ENCODE data around the gene RFESD. TPM values are rescaled to one million over a fixed set of nuclear protein-coding genes. Genes with fewer than 3 reads are reported as not detected.
A peak's percentile ranks its signal among the peaks of the same experiment; 100 is the strongest.

Gene RFESD
- 4.0 TPM for polyA plus RNA-seq (2013, experiment 1 of 2)
- polyA plus RNA-seq (2013, experiment 2 of 2), result 3.6 TPM

GRCh38 chr5:95646569-95647431, at the start of gene RFESD:
RFESD (plus strand) TSS chr5:95646777; CDS start chr5:95652272, 5,495 bp downstream.
- Histone ChIP-seq H3K4me3 (ENCODE audit: low read length in 2 of 2) (peak within 1 kb of the TSS; percentile 45 to 81), H3K27ac (replicated peaks; ENCODE audit: low read length) (no peak within 1 kb of the TSS), H3K14ac (ENCODE audit: low read length) (no peak within 1 kb of the TSS), H3K9ac (ENCODE audit: low read depth, low read length, poor library complexity) (peak within 1 kb of the TSS; percentile 39), H3K79me1 (ENCODE audit: low read depth, low read length) (no peaks in the 10 kb centered on the region), H3K9me3 (replicated peaks in 1 of 2; ENCODE audit: control insufficient read depth in 2 of 2, insufficient read depth in 1 of 2, low read depth in 1 of 2, low read length in 2 of 2) (peaks cover 0 to 4% of the 10 kb centered on the region in 2 donors), H2BK12ac (ENCODE audit: low read length) (no peak within 1 kb of the TSS), H4K91ac (ENCODE audit: low read depth, low read length, poor library complexity) (no peak within 1 kb of the TSS), H3K4ac (ENCODE audit: low read length) (no peak within 1 kb of the TSS), H2BK120ac (ENCODE audit: low read depth, low read length) (no peak within 1 kb of the TSS), H3K4me1 (ENCODE audit: control insufficient read depth in 2 of 2, insufficient read depth in 1 of 2, low read depth in 1 of 2, low read length in 2 of 2) (peaks cover 0 to 3% of the 10 kb centered on the region in 2 donors), H2BK15ac (ENCODE audit: low read length) (no peak within 1 kb of the TSS), H3K23ac (ENCODE audit: low read depth, low read length, poor library complexity) (no peak within 1 kb of the TSS), H2AFZ (ENCODE audit: low read length) (peak within 1 kb of the TSS; percentile 80), H3K27me3 (ENCODE audit: control insufficient read depth in 3 of 3, insufficient read depth in 3 of 3, low read depth in 1 of 3, low read length in 3 of 3) (peaks cover 0 to 7% (median 0%) of the 10 kb centered on the region in 3 experiments), H3K18ac (ENCODE audit: low read length) (peak within 1 kb of the TSS; percentile 81), H3K4me2 (ENCODE audit: insufficient read depth, low read length, poor library complexity, severe bottlenecking) (peak within 1 kb of the TSS; percentile 67), H3K36me3 (replicated peaks in 1 of 2; ENCODE audit: control insufficient read depth in 2 of 2, insufficient read depth in 2 of 2, low read length in 2 of 2) (no peaks in the 10 kb centered on the region), H2BK5ac (ENCODE audit: low read length) (no peak within 1 kb of the TSS), H2AK5ac (ENCODE audit: low read depth, low read length) (no peak within 1 kb of the TSS), H4K8ac (ENCODE audit: low read depth, low read length) (no peak within 1 kb of the TSS)
- WGBS, 2 donors (ENCODE audit: extremely low coverage in 2 of 2, insufficient read length in 2 of 2, insufficient replicate concordance in 1 of 2), result no CpG with 5 or more reads among the region's 60 CpGs
- DNase-seq (ENCODE audit: low spot score), result peak; percentile 86

GRCh38 chr5:95599252-95599651, 47.3 kb upstream of the RFESD start:
- Histone ChIP-seq H3K9ac (ENCODE audit: low read depth, low read length, poor library complexity) (no peak overlapping the region), H3K79me1 (ENCODE audit: low read depth, low read length) (no peaks in the 10 kb centered on the region), H3K18ac (ENCODE audit: low read length) (no peak overlapping the region), H4K91ac (ENCODE audit: low read depth, low read length, poor library complexity) (no peak overlapping the region), H2BK15ac (ENCODE audit: low read length) (no peak overlapping the region), H3K4me2 (ENCODE audit: insufficient read depth, low read length, poor library complexity, severe bottlenecking) (no peak overlapping the region), H3K27ac (replicated peaks; ENCODE audit: low read length) (no peak overlapping the region), H2BK5ac (ENCODE audit: low read length) (no peak overlapping the region), H2AK5ac (ENCODE audit: low read depth, low read length) (no peak overlapping the region), H3K4me1 (ENCODE audit: control insufficient read depth in 2 of 2, insufficient read depth in 1 of 2, low read depth in 1 of 2, low read length in 2 of 2) (no peaks in the 10 kb centered on the region), H3K4ac (ENCODE audit: low read length) (no peak overlapping the region), H2BK120ac (ENCODE audit: low read depth, low read length) (no peak overlapping the region), H3K36me3 (replicated peaks in 1 of 2; ENCODE audit: control insufficient read depth in 2 of 2, insufficient read depth in 2 of 2, low read length in 2 of 2) (peaks cover 0 to 4% of the 10 kb centered on the region in 2 donors), H3K9me3 (replicated peaks in 1 of 2; ENCODE audit: control insufficient read depth in 2 of 2, insufficient read depth in 1 of 2, low read depth in 1 of 2, low read length in 2 of 2) (no peaks in the 10 kb centered on the region), H3K4me3 (ENCODE audit: low read length in 2 of 2) (no peak overlapping the region), H4K8ac (ENCODE audit: low read depth, low read length) (no peak overlapping the region), H3K14ac (ENCODE audit: low read length) (no peak overlapping the region), H3K27me3 (ENCODE audit: control insufficient read depth in 3 of 3, insufficient read depth in 3 of 3, low read depth in 1 of 3, low read length in 3 of 3) (no peaks in the 10 kb centered on the region), H2AFZ (ENCODE audit: low read length) (no peak overlapping the region), H3K23ac (ENCODE audit: low read depth, low read length, poor library complexity) (no peak overlapping the region), H2BK12ac (ENCODE audit: low read length) (no peak overlapping the region)
- no CpG with 5 or more reads among the region's 1 CpG for WGBS, 2 donors (ENCODE audit: extremely low coverage in 2 of 2, insufficient read length in 2 of 2, insufficient replicate concordance in 1 of 2)
- DNase-seq (ENCODE audit: low spot score), result no peak

GRCh38 chr5:95600557-95600956, 46.0 kb upstream of the RFESD start:
- no peak overlapping the region for H2BK15ac ChIP-seq (ENCODE audit: low read length)
- no peak overlapping the region for H3K4ac ChIP-seq (ENCODE audit: low read length)
- no peaks in the 10 kb centered on the region for H3K79me1 ChIP-seq (ENCODE audit: low read depth, low read length)
- H3K4me1 ChIP-seq (ENCODE audit: control insufficient read depth in 2 of 2, insufficient read depth in 1 of 2, low read depth in 1 of 2, low read length in 2 of 2), result no peaks in the 10 kb centered on the region
- no peak overlapping the region for H3K14ac ChIP-seq (ENCODE audit: low read length)
- H3K36me3 ChIP-seq (replicated peaks in 1 of 2; ENCODE audit: control insufficient read depth in 2 of 2, insufficient read depth in 2 of 2, low read length in 2 of 2), result peaks cover 0 to 4% of the 10 kb centered on the region in 2 donors
- no peak overlapping the region for H3K9ac ChIP-seq (ENCODE audit: low read depth, low read length, poor library complexity)
- no peak overlapping the region for H2BK5ac ChIP-seq (ENCODE audit: low read length)
- no peak overlapping the region for H3K18ac ChIP-seq (ENCODE audit: low read length)
- no peak for DNase-seq (ENCODE audit: low spot score)
- no peak overlapping the region for H2AK5ac ChIP-seq (ENCODE audit: low read depth, low read length)
- H3K27me3 ChIP-seq (ENCODE audit: control insufficient read depth in 3 of 3, insufficient read depth in 3 of 3, low read depth in 1 of 3, low read length in 3 of 3), result no peaks in the 10 kb centered on the region
- no peak overlapping the region for H3K4me2 ChIP-seq (ENCODE audit: insufficient read depth, low read length, poor library complexity, severe bottlenecking)
- H3K27ac ChIP-seq (replicated peaks; ENCODE audit: low read length), result no peak overlapping the region
- no peak overlapping the region for H4K91ac ChIP-seq (ENCODE audit: low read depth, low read length, poor library complexity)
- H3K4me3 ChIP-seq (ENCODE audit: low read length in 2 of 2), result no peak overlapping the region
- no peak overlapping the region for H2BK120ac ChIP-seq (ENCODE audit: low read depth, low read length)
- WGBS, 2 donors (ENCODE audit: extremely low coverage in 2 of 2, insufficient read length in 2 of 2, insufficient replicate concordance in 1 of 2), result no CpG with 5 or more reads among the region's 1 CpG
- H2BK12ac ChIP-seq (ENCODE audit: low read length), result no peak overlapping the region
- no peak overlapping the region for H4K8ac ChIP-seq (ENCODE audit: low read depth, low read length)
- H3K9me3 ChIP-seq (replicated peaks in 1 of 2; ENCODE audit: control insufficient read depth in 2 of 2, insufficient read depth in 1 of 2, low read depth in 1 of 2, low read length in 2 of 2), result no peaks in the 10 kb centered on the region
- H3K23ac ChIP-seq (ENCODE audit: low read depth, low read length, poor library complexity), result no peak overlapping the region
- no peak overlapping the region for H2AFZ ChIP-seq (ENCODE audit: low read length)

- H3K23ac ChIP-seq (ENCODE audit: low read depth, low read length, poor library complexity), result no peak overlapping the region
- no peak overlapping the region for H2BK15ac ChIP-seq (ENCODE audit: low read length)
- no peaks in the 10 kb centered on the region for H3K27me3 ChIP-seq (ENCODE audit: control insufficient read depth in 3 of 3, insufficient read depth in 3 of 3, low read depth in 1 of 3, low read length in 3 of 3)
- no peak overlapping the region for H3K4ac ChIP-seq (ENCODE audit: low read length)
- no peak for DNase-seq (ENCODE audit: low spot score)
- H2BK12ac ChIP-seq (ENCODE audit: low read length), result no peak overlapping the region
- no peak overlapping the region for H3K4me2 ChIP-seq (ENCODE audit: insufficient read depth, low read length, poor library complexity, severe bottlenecking)
- H3K14ac ChIP-seq (ENCODE audit: low read length), result no peak overlapping the region
- no peak overlapping the region for H3K4me3 ChIP-seq (ENCODE audit: low read length in 2 of 2)
- H2AFZ ChIP-seq (ENCODE audit: low read length), result no peak overlapping the region
- H3K79me1 ChIP-seq (ENCODE audit: low read depth, low read length), result no peaks in the 10 kb centered on the region
- H4K91ac ChIP-seq (ENCODE audit: low read depth, low read length, poor library complexity), result no peak overlapping the region
- no peaks in the 10 kb centered on the region for H3K4me1 ChIP-seq (ENCODE audit: control insufficient read depth in 2 of 2, insufficient read depth in 1 of 2, low read depth in 1 of 2, low read length in 2 of 2)
- H2BK5ac ChIP-seq (ENCODE audit: low read length), result no peak overlapping the region
- H3K9ac ChIP-seq (ENCODE audit: low read depth, low read length, poor library complexity), result no peak overlapping the region
- H4K8ac ChIP-seq (ENCODE audit: low read depth, low read length), result no peak overlapping the region
- no peak overlapping the region for H2AK5ac ChIP-seq (ENCODE audit: low read depth, low read length)
- no CpG with 5 or more reads among the region's 5 CpGs for whole genome bisulfite sequencing, 2 donors (ENCODE audit: extremely low coverage in 2 of 2, insufficient read length in 2 of 2, insufficient replicate concordance in 1 of 2)
- H3K9me3 ChIP-seq (replicated peaks in 1 of 2; ENCODE audit: control insufficient read depth in 2 of 2, insufficient read depth in 1 of 2, low read depth in 1 of 2, low read length in 2 of 2), result no peaks in the 10 kb centered on the region
- no peak overlapping the region for H3K18ac ChIP-seq (ENCODE audit: low read length)
- H2BK120ac ChIP-seq (ENCODE audit: low read depth, low read length), result no peak overlapping the region
- H3K36me3 ChIP-seq (replicated peaks in 1 of 2; ENCODE audit: control insufficient read depth in 2 of 2, insufficient read depth in 2 of 2, low read length in 2 of 2), result peaks cover 0 to 4% of the 10 kb centered on the region in 2 donors
- H3K27ac ChIP-seq (replicated peaks; ENCODE audit: low read length), result no peak overlapping the region
These were observed 40.8 kb upstream of the RFESD start for GRCh38 chr5:95605786-95606185.

All from neuronal stem cell (in vitro differentiated cells).